Parathyroid adenoma (tissue), 2 donors: Measurements from ENCODE around the gene KRT1.

Experiments
- H2AFZ ChIP-seq: fragments of 300-600 bp; sonication (generic); one replicate; pipeline ENCODE4 v1.7.0; 2017; ENCODE audit warnings: antibody characterized with exemption, mild to moderate bottlenecking
- H3K27ac ChIP-seq: fragments of 300-600 bp; sonication (generic); one replicate; pipeline ENCODE4 v1.7.0; 2017
- H3K27me3 ChIP-seq: fragments of 300-600 bp; sonication (generic); one replicate; pipeline ENCODE4 v1.7.0; 2017; ENCODE audit warnings: low read length; ENCODE audit not compliant: control insufficient read depth, insufficient read depth
- H3K36me3 ChIP-seq: fragments of 300-600 bp; sonication (generic); one replicate; pipeline ENCODE4 v1.7.0; 2017; ENCODE audit warnings: low read length; ENCODE audit not compliant: control insufficient read depth, insufficient read depth
- H3K4me1 ChIP-seq: fragments of 300-600 bp; sonication (generic); one replicate; pipeline ENCODE4 v1.7.0; 2017; ENCODE audit warnings: control low read depth
- H3K4me2 ChIP-seq: fragments of 300-600 bp; sonication (generic); one replicate; pipeline ENCODE4 v1.7.0; 2017; ENCODE audit warnings: low read length
- H3K4me3 ChIP-seq: fragments of 300-600 bp; sonication (generic); one replicate; pipeline ENCODE4 v1.7.0; 2017; ENCODE audit warnings: low read depth, low read length
- H3K79me2 ChIP-seq: fragments of 300-600 bp; sonication (generic); one replicate; pipeline ENCODE4 v1.7.0; 2017; ENCODE audit warnings: control low read depth
- H3K9ac ChIP-seq: fragments of 300-600 bp; sonication (generic); one replicate; pipeline ENCODE4 v1.7.0; 2017; ENCODE audit warnings: mild to moderate bottlenecking
- H3K9me3 ChIP-seq: fragments of 300-600 bp; sonication (generic); one replicate; pipeline ENCODE4 v1.7.0; 2017; ENCODE audit warnings: low read length; ENCODE audit not compliant: control insufficient read depth
- TF ChIP-seq, protein P1 (sequence below): fragments of 300-600 bp; sonication (generic); IDR thresholded peaks from one replicate; pipeline ENCODE4 v1.7.0; 2017; ENCODE audit warnings: antibody characterized with exemption, mild to moderate bottlenecking
- donor health status: primary hyperparathyroidism.

Gene KRT1

GRCh38 chr12:52691841-52692150 is 11.6 kb upstream of the KRT1 start:
- H3K4me1 ChIP-seq = peaks cover 9% of the 10 kb centered on the region
- TF ChIP-seq, protein P1, sequence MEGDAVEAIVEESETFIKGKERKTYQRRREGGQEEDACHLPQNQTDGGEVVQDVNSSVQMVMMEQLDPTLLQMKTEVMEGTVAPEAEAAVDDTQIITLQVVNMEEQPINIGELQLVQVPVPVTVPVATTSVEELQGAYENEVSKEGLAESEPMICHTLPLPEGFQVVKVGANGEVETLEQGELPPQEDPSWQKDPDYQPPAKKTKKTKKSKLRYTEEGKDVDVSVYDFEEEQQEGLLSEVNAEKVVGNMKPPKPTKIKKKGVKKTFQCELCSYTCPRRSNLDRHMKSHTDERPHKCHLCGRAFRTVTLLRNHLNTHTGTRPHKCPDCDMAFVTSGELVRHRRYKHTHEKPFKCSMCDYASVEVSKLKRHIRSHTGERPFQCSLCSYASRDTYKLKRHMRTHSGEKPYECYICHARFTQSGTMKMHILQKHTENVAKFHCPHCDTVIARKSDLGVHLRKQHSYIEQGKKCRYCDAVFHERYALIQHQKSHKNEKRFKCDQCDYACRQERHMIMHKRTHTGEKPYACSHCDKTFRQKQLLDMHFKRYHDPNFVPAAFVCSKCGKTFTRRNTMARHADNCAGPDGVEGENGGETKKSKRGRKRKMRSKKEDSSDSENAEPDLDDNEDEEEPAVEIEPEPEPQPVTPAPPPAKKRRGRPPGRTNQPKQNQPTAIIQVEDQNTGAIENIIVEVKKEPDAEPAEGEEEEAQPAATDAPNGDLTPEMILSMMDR = no peak
- H3K79me2 ChIP-seq = no peaks in the 10 kb centered on the region
- no peaks in the 10 kb centered on the region for H3K27me3 ChIP-seq
- no peaks in the 10 kb centered on the region for H3K9me3 ChIP-seq
- no peak overlapping the region for H3K4me3 ChIP-seq
- H3K27ac ChIP-seq = no peak overlapping the region
- H3K36me3 ChIP-seq = no peaks in the 10 kb centered on the region
- H2AFZ ChIP-seq = no peak overlapping the region
- no peak overlapping the region for H3K9ac ChIP-seq
- no peak overlapping the region for H3K4me2 ChIP-seq

- peak overlapping the region; percentile 76 for H2AFZ ChIP-seq
- H3K4me1 ChIP-seq = peaks cover 12% of the 10 kb centered on the region
- no peaks in the 10 kb centered on the region for H3K9me3 ChIP-seq
- H3K36me3 ChIP-seq = no peaks in the 10 kb centered on the region
- H3K4me2 ChIP-seq = peak overlapping the region; percentile 91
- H3K9ac ChIP-seq = no peak overlapping the region
- no peak overlapping the region for H3K27ac ChIP-seq
- peak overlapping the region; percentile 42 for H3K4me3 ChIP-seq
- no peaks in the 10 kb centered on the region for H3K79me2 ChIP-seq
- H3K27me3 ChIP-seq = no peaks in the 10 kb centered on the region
- TF ChIP-seq, protein P1 = no peak
Measured at GRCh38 chr12:52691076-52691840, 11.1 kb upstream of the KRT1 start.

DNA sequence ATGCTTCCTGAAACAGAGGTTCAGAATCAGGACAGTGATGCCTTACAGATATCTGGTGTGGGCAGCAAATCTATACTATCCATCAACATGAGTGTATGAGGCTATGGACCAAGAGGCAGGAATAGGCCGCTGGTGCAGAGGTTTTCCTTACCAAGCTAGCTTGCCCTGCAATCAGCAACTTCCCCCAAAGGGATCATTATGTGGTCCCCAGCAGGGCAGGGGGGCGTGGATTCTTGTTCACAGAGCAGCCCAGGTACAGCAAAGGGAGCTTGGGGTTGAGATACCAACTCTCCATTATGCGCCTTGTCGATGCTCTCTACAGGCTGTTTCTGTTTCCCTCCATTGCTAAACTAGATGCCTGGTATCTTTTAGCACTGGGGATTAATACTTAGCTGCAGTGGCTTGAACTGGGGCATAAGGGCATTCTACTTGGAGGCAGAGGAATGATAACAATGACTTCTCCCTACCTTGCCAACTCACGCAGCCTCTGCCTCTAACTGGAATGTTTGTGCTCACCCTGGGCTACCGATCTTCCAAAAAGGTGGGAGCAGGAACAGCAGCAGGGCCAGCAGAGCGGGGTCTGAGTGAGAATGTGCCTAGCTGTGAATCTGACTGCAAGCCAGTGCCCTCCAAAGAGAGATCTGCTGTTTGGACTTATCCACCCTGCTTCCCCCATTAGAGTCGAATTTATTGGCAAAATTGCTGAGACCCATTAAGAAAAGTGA is 10.3 kb upstream of the KRT1 start:
- Histone ChIP-seq H3K79me2 (no peaks in the 10 kb centered on the region), H2AFZ (peak overlapping the region; percentile 76), H3K4me2 (peak overlapping the region; percentile 91), H3K4me3 (peak overlapping the region; percentile 42), H3K9ac (no peak overlapping the region), H3K36me3 (no peaks in the 10 kb centered on the region), H3K27me3 (no peaks in the 10 kb centered on the region), H3K4me1 (peaks cover 14% of the 10 kb centered on the region), H3K27ac (no peak overlapping the region), H3K9me3 (no peaks in the 10 kb centered on the region)
- TF ChIP-seq, protein P1 = no peak

GRCh38 chr12:52689936-52690335 is 9.7 kb upstream of the KRT1 start:
- no peak overlapping the region for H3K4me2 ChIP-seq
- H2AFZ ChIP-seq = no peak overlapping the region
- no peak overlapping the region for H3K9ac ChIP-seq
- H3K79me2 ChIP-seq = no peaks in the 10 kb centered on the region
- H3K9me3 ChIP-seq = no peaks in the 10 kb centered on the region
- H3K4me1 ChIP-seq = peaks cover 14% of the 10 kb centered on the region
- no peak overlapping the region for H3K27ac ChIP-seq
- no peaks in the 10 kb centered on the region for H3K36me3 ChIP-seq
- H3K27me3 ChIP-seq = no peaks in the 10 kb centered on the region
- TF ChIP-seq, protein P1 = no peak
- H3K4me3 ChIP-seq = no peak overlapping the region
